ENCODE measurements around the gene EXOC4.

Gene EXOC4

DNA sequence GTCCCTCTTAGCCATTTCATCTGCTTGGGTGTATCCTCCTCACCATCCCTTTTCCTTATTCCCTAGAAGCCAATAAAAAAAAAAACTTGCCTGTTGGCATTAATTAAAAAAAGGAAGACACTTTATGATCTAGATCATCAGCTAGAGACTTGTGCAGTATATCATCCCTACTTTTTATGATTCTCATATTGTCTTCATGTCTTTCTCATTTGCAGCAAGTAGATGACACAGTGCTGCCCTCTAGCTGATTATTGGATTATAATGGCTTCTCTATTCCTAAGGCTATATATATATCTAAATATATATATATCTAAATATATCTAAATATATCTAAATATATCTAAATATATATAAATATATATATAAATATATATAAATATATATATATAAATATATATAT is 601.9 kb downstream of the EXOC4 start:
- no peak for DNase-seq
- Histone ChIP-seq H3K36me3 (no peaks in the 10 kb centered on the region), H3K27ac (no peak overlapping the region), H3K9me3 (ENCODE audit: severe bottlenecking) (no peaks in the 10 kb centered on the region), H3K4me3 (ENCODE audit: low read depth, low read length) (no peak overlapping the region), H3K27me3 (ENCODE audit: insufficient read depth, low read depth, severe bottlenecking) (no peaks in the 10 kb centered on the region)
- TF ChIP-seq, protein P1, sequence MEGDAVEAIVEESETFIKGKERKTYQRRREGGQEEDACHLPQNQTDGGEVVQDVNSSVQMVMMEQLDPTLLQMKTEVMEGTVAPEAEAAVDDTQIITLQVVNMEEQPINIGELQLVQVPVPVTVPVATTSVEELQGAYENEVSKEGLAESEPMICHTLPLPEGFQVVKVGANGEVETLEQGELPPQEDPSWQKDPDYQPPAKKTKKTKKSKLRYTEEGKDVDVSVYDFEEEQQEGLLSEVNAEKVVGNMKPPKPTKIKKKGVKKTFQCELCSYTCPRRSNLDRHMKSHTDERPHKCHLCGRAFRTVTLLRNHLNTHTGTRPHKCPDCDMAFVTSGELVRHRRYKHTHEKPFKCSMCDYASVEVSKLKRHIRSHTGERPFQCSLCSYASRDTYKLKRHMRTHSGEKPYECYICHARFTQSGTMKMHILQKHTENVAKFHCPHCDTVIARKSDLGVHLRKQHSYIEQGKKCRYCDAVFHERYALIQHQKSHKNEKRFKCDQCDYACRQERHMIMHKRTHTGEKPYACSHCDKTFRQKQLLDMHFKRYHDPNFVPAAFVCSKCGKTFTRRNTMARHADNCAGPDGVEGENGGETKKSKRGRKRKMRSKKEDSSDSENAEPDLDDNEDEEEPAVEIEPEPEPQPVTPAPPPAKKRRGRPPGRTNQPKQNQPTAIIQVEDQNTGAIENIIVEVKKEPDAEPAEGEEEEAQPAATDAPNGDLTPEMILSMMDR (IDR thresholded peaks at IDR 0.05; ENCODE audit: low read depth, low read length): peak; percentile 33

DNA sequence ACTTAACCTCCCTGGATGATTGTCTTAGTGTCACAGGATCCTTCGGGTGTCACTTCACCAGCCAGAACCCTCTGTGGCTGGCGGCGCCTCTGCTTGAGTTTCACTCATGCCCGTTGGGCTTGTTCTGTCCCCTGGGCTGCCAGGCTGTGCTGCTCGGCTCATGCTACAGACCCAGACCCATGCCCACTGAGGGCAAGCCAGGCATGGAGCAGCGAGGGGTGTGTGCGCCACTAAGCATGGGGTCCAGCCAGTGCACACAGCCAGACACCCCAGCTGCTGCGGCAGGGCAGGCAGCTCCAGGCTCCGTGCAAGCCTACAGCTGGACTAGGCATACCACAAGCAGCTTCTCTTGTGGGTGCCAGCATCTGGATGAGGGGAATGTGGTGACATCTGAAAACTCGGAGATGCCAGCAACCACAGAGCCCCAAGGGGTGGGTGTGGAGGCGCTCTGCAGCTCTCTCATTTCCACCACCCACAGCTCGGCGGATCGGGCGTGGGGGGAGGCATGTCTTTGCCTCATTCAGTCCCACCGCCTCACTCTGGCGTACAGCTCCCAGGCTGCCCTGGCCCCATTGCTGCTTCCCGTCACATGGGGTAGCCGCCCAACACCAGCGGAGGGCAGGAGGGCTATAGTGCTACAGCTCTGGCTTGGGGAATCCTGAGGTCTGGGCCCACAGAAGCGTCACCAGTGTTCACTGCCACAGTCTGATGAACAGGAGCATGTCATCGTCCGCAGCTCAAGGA is 604.7 kb downstream of the EXOC4 start:
- no peak overlapping the region for H3K27ac ChIP-seq
- no peak overlapping the region for H3K4me3 ChIP-seq (ENCODE audit: low read depth, low read length)
- TF ChIP-seq, protein P1 (IDR thresholded peaks at IDR 0.05; ENCODE audit: low read depth, low read length): no peak
- H3K9me3 ChIP-seq (ENCODE audit: severe bottlenecking): no peaks in the 10 kb centered on the region
- no peaks in the 10 kb centered on the region for H3K36me3 ChIP-seq
- DNase-seq: no peak
- H3K27me3 ChIP-seq (ENCODE audit: insufficient read depth, low read depth, severe bottlenecking): no peaks in the 10 kb centered on the region

GRCh38 chr7:133858311-133858710 is 605.4 kb downstream of the EXOC4 start:
- H3K27ac ChIP-seq: no peak overlapping the region
- no peaks in the 10 kb centered on the region for H3K36me3 ChIP-seq
- H3K27me3 ChIP-seq (ENCODE audit: insufficient read depth, low read depth, severe bottlenecking): no peaks in the 10 kb centered on the region
- no peak for DNase-seq
- TF ChIP-seq, protein P1 (IDR thresholded peaks at IDR 0.05; ENCODE audit: low read depth, low read length): no peak
- H3K4me3 ChIP-seq (ENCODE audit: low read depth, low read length): no peak overlapping the region
- H3K9me3 ChIP-seq (ENCODE audit: severe bottlenecking): no peaks in the 10 kb centered on the region

DNA sequence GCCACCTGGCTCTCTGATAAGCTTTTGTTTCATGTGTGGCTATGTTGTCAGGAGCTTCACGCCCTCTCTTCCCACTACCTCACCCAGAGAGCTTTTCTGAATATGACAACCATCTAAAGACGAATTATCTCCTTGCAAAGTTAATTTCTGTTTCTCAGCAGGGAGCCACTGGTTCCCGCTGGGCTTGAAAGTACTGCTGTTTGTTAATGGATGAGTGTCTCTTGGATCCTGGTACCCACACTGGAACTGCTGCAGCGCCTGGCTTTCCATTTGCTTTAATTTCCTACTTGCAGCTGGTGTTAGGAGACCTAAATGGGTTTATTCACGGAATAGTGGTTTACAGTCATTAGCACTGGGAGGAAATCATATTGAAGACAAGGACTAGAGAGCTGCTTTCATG is 606.4 kb downstream of the EXOC4 start:
- TF ChIP-seq, protein P1 (IDR thresholded peaks at IDR 0.05; ENCODE audit: low read depth, low read length): no peak
- H3K4me3 ChIP-seq (ENCODE audit: low read depth, low read length): no peak overlapping the region
- no peak overlapping the region for H3K27ac ChIP-seq
- H3K36me3 ChIP-seq: no peaks in the 10 kb centered on the region
- H3K27me3 ChIP-seq (ENCODE audit: insufficient read depth, low read depth, severe bottlenecking): no peaks in the 10 kb centered on the region
- H3K9me3 ChIP-seq (ENCODE audit: severe bottlenecking): no peaks in the 10 kb centered on the region
- DNase-seq: no peak

DNA sequence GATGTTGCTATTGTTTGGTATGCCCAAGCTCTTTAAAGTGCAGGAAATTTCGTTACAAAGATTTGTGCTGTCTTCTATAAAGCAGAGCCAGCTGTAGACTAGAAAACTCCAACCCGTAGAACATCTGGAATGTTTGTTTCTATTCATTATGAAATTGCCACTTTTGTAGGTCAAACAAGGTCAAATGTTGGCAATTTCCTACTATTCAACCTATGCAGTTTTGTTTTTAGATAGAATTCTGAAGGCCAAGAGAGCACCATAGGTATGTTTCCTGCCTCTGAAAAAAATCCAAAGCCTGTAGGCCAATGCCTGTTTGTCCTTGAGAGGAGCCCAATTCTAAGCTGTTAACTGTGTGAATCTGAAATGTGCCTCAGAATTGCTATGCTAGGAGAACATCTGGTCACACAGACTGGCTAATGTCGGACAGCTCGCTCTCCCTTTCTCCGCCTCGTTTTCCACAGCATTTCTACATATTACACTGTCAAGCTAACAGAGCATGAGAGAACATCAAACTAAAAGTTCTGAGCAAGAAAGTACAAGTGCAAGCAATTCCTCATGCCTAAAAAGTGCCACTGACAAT is 607.1 kb downstream of the EXOC4 start:
- no peaks in the 10 kb centered on the region for H3K36me3 ChIP-seq
- TF ChIP-seq, protein P1 (IDR thresholded peaks at IDR 0.05; ENCODE audit: low read depth, low read length): no peak
- H3K9me3 ChIP-seq (ENCODE audit: severe bottlenecking): no peaks in the 10 kb centered on the region
- no peak for DNase-seq
- H3K27ac ChIP-seq: no peak overlapping the region
- H3K27me3 ChIP-seq (ENCODE audit: insufficient read depth, low read depth, severe bottlenecking): no peaks in the 10 kb centered on the region
- no peak overlapping the region for H3K4me3 ChIP-seq (ENCODE audit: low read depth, low read length)

All from WERI-Rb-1 (cell line).